ENCODE data around the gene CD46. TPM values are rescaled to one million over a fixed set of nuclear protein-coding genes. Genes with fewer than 3 reads are reported as not detected.

Gene CD46
- total RNA-seq, 2 donors from 2014 or later = 148 to 282 TPM

DNA sequence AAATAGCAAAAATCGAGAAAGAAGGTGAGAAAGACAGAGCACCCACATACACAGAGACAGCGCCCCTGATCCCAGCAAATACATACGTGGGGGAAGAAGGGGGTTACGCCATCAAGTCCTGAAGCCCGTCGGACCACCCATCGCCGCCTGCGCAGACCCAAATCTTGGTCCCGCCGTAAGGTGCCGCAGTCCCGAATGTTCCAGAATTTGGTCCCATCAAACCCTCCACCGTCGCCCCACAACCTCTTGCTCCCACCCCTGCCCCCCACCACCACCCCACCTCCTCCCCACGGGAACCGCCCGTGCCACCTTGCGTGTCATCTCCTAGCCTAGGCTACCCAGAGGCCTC is 71.7 kb downstream of the CD46 start:
- peaks cover 36% of the 10 kb centered on the region for H3K4me1 ChIP-seq
- H3K27me3 ChIP-seq = no peaks in the 10 kb centered on the region
- peaks cover 4% of the 10 kb centered on the region for H3K36me3 ChIP-seq
- peak overlapping the region; percentile 94 to 98 for H3K9ac ChIP-seq (ENCODE audit: low read depth in 2 of 2, low read length in 2 of 2)
- DNase-seq = no peak
- peak overlapping the region; percentile 59 for H3K4me3 ChIP-seq
- TF ChIP-seq, protein P1, sequence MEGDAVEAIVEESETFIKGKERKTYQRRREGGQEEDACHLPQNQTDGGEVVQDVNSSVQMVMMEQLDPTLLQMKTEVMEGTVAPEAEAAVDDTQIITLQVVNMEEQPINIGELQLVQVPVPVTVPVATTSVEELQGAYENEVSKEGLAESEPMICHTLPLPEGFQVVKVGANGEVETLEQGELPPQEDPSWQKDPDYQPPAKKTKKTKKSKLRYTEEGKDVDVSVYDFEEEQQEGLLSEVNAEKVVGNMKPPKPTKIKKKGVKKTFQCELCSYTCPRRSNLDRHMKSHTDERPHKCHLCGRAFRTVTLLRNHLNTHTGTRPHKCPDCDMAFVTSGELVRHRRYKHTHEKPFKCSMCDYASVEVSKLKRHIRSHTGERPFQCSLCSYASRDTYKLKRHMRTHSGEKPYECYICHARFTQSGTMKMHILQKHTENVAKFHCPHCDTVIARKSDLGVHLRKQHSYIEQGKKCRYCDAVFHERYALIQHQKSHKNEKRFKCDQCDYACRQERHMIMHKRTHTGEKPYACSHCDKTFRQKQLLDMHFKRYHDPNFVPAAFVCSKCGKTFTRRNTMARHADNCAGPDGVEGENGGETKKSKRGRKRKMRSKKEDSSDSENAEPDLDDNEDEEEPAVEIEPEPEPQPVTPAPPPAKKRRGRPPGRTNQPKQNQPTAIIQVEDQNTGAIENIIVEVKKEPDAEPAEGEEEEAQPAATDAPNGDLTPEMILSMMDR (IDR thresholded peaks at IDR 0.05) = no peak
- intact Hi-C loops (cut with DNase I) = no loop called here
- no peaks in the 10 kb centered on the region for H3K9me3 ChIP-seq
- H3K27ac ChIP-seq = peak overlapping the region; percentile 93

DNA sequence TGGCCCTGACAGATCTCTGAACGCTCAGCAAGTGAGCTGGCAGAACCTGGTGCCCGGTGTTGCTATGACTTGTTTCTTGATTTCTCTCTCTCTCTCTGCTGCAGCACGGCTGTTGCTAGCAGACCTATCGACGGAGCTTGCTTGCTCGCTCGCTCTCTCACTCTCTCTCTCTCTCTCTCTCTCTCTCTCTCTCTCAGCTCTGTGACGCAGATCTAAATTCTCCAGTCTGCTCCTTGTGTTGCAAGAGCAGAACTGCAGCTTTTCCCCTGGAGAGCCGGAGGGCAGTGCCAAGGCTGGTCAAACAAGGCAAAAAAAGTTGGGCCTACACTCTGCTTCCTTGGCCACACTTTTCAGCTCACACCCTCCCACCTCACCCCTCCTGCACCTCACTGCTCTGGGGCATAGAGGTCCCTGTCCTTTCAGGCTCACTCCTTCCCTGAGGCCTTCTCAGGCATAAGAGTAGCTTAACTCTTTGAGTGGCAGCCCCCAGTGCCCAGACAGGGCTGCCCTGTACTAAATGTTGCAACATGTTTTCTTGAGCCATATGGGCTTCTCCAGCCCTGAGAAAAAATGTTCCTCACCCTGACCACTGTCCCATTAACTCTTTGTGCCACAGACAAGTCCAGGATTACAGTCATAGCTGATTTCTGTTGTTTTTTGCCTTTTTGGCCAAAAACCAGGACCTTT is 72.2 kb downstream of the CD46 start:
- H3K4me1 ChIP-seq = peaks cover 36% of the 10 kb centered on the region

DNA sequence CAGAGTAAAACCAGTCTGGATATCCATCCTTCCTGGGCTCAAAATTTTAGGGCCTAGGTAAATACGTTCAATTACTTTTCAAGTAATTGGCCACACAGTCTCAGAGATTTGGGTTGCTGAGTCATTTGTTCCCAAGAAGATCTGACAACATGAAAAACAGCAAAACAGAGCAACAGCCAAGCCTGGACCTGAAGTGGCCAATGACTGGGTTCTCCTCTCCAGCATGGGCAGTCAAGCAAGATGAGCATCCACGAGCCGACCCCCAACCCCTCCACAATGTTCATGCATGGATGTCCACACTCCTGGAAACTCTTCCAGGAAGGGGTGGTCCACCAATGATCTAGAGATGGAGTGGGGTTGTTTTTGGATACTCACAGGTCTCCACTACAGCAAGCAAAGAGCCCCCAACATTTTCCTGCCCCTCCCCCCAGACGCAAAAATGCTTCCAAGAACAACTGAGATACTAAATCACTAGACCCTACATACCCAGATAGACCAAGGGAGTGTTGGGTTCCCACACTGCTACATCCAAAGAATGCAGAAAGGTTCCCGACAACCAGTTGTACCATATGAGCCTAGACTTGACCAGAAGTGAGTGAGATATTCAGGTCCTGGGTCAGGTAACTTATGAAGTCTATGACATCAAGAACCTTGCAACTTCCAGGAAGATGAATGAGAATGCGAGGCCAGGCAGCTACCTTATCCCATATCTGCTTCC is 73.0 kb downstream of the CD46 start:
- H3K4me1 ChIP-seq = peaks cover 36% of the 10 kb centered on the region
- H3K4me3 ChIP-seq = no peak overlapping the region
- intact Hi-C loops (cut with DNase I) = no loop called here
- DNase-seq = no peak
- H3K9ac ChIP-seq (ENCODE audit: low read depth in 2 of 2, low read length in 2 of 2) = peak overlapping the region; percentile 56 to 82
- peak overlapping the region; percentile 93 for H3K27ac ChIP-seq
- H3K27me3 ChIP-seq = no peaks in the 10 kb centered on the region
- H3K9me3 ChIP-seq = no peaks in the 10 kb centered on the region
- H3K36me3 ChIP-seq = no peaks in the 10 kb centered on the region
- TF ChIP-seq, protein P1 (IDR thresholded peaks at IDR 0.05) = no peak

More for the DNA sequence above, 72.2 kb downstream of the CD46 start:
- TF ChIP-seq, protein P1 (IDR thresholded peaks at IDR 0.05) = peak; percentile 46
- H3K9ac ChIP-seq (ENCODE audit: low read depth in 2 of 2, low read length in 2 of 2) = peak overlapping the region; percentile 82 to 94
- H3K4me3 ChIP-seq = peak overlapping the region; percentile 59
- H3K27ac ChIP-seq = peak overlapping the region; percentile 93
- H3K27me3 ChIP-seq = no peaks in the 10 kb centered on the region
- H3K9me3 ChIP-seq = no peaks in the 10 kb centered on the region
- DNase-seq = peak; percentile 85
- intact Hi-C loops (cut with DNase I) = no loop called here
- H3K36me3 ChIP-seq = no peaks in the 10 kb centered on the region

DNA sequence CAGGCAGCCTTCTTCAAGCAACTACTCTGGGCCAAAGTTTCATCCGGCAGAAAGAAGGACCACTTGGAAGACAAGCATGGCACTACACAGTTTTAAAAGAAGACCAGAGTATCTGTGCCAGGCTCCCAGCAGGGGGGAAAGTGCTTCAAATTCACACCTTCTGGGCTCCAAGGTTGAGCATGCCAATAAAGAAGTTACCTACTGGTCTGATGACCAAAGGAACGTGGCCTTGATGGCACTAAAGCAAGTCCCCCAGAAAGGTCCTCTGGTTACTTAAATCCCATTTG is 73.5 kb downstream of the CD46 start:
- peak overlapping the region; percentile 93 for H3K27ac ChIP-seq
- no peaks in the 10 kb centered on the region for H3K9me3 ChIP-seq
- DNase-seq = no peak
- H3K4me1 ChIP-seq = peaks cover 36% of the 10 kb centered on the region
- TF ChIP-seq, protein P1 (IDR thresholded peaks at IDR 0.05) = no peak
- intact Hi-C loops (cut with DNase I) = no loop called here
- H3K4me3 ChIP-seq = no peak overlapping the region
- no peaks in the 10 kb centered on the region for H3K27me3 ChIP-seq
- H3K9ac ChIP-seq (ENCODE audit: low read depth in 2 of 2, low read length in 2 of 2) = peak overlapping the region; percentile 56 to 82
- H3K36me3 ChIP-seq = no peaks in the 10 kb centered on the region

DNA sequence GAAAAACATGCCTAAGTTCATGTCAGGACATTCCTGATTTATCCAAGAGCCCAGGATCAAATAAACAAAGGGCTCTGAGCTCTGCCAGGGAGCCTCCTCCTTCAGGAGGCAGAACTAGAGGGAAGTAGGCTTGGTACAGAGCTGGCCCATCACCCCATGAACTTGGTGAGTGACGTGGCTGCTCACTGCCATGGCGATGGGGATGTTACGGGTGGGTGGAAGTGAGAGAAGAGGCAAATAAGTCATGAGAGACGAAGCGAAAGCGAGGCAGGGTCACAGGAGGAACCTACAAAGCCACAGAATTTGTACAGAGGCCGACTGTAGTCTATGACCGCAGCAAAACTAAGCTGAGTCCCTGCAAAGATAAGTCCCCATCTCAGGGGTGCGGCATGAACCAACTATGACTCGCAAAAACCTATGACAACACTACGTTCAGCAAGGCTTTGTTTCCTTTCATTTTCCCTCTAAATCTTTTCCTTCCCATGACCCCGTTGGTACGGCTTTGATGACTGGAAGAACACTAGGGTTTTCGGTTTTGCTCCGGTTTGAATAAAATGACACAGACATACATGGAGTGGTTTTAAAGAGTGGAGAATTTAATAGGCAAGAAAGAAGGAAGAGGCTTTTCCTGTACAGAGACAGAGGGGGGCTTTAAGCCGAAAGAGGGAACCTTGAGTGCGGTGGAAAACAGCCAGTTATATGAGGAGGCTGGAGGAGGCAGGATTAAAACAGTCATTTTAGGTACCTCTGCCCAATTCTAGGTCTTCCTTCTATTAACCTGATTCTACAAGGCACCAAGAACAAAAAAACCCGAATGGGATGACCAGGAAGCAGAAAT is 74.1 kb downstream of the CD46 start:
- peaks cover 36% of the 10 kb centered on the region for H3K4me1 ChIP-seq
- intact Hi-C loops (cut with DNase I) = no loop called here
- peak overlapping the region; percentile 1 for H3K4me3 ChIP-seq
- H3K27me3 ChIP-seq = no peaks in the 10 kb centered on the region
- H3K9me3 ChIP-seq = no peaks in the 10 kb centered on the region
- peak overlapping the region; percentile 56 to 82 for H3K9ac ChIP-seq (ENCODE audit: low read depth in 2 of 2, low read length in 2 of 2)
- peak overlapping the region; percentile 93 for H3K27ac ChIP-seq
- no peaks in the 10 kb centered on the region for H3K36me3 ChIP-seq
- peak; percentile 72 for DNase-seq
- TF ChIP-seq, protein P1 (IDR thresholded peaks at IDR 0.05) = no peak

Data from colonic mucosa (tissue), 4 donors.